Posterior cingulate gyrus (tissue), 11 donors: ENCODE measurements around the gene CDC20B.
A peak's percentile ranks its signal among the peaks of the same experiment; 100 is the strongest.

Experiments used
- DNase-seq, 10 donors: peaks; one replicate each; pipeline versions ENCODE4 v3.0.0 to v3.0.0-alpha.2; 2020 to 2021; ENCODE audit warnings: mixed read lengths in 3 of 10
- intact Hi-C: fragments of 100-400 bp; cut with DNase I; formaldehyde crosslinking; loops from one replicate; pipeline ENCODE4 v1.15.1; 2023

Gene CDC20B, protein sequence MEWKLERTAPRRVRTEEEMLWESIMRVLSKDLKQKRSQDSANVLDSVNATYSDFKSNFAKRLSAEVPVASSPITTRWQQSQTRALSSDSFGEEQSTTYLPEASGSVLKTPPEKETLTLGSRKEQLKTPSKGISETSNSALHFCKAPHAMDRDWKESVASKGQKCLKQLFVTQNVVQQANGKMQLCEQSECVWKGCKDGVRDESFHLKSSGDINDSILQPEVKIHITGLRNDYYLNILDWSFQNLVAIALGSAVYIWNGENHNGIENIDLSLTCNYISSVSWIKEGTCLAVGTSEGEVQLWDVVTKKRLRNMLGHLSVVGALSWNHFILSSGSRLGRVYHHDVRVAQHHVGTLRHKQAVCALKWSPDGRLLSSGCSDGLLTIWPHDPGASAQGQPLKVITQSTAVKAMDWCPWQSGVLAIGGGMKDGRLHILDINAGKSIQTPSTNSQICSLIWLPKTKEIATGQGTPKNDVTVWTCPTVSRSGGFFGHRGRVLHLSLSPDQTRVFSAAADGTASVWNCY

DNA sequence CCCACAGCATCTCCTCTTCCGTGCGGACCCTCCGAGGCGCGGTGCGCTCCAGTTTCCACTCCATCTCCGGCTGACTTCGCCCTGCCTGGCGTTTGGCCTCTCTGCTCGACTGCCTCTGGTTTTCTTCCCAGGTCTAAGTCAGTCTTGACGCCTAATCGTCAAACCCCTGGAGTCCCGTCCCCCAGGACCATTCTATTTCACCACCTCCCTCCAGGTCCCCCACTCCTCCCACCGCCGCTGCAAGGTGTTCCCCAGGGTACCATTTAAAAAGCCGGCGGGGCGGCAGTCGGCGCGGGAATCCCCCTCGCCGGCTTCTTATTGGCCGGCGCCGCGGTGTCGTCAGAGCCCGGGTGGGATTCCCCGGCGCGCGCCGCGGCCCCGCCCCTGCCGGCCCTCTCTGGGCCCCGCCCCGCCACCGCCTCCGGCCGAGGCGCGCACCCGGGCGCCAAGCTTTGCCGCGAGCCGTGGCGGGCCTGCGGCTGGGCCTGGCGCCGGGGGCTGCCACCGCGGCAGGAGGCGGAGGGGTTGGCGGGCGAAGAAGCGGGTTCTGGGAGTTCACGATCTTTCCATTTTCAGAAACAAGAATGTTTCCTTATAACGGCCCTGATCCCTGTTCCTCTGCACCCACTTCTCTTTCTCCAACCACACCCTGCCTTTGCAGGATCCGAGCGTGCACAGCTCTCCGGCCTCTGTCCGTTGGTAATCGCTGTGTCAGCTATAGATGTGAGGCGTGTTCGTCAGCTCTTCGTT, at the start of gene CDC20B:
CDC20B (minus strand) TSS at position 241 of the 750 bp plus-strand sequence; CDS start at position 64, 177 bp downstream.
- intact Hi-C loops, result loop anchor here (5.0 kb wide), 3 partner anchors 134 to 539 kb away; partner anchors contain the start of genes DHX29, MTREX and SLC38A9
- DNase-seq, result peak in 8 of 10 donors; percentile 18 to 89 (median 40)

DNA sequence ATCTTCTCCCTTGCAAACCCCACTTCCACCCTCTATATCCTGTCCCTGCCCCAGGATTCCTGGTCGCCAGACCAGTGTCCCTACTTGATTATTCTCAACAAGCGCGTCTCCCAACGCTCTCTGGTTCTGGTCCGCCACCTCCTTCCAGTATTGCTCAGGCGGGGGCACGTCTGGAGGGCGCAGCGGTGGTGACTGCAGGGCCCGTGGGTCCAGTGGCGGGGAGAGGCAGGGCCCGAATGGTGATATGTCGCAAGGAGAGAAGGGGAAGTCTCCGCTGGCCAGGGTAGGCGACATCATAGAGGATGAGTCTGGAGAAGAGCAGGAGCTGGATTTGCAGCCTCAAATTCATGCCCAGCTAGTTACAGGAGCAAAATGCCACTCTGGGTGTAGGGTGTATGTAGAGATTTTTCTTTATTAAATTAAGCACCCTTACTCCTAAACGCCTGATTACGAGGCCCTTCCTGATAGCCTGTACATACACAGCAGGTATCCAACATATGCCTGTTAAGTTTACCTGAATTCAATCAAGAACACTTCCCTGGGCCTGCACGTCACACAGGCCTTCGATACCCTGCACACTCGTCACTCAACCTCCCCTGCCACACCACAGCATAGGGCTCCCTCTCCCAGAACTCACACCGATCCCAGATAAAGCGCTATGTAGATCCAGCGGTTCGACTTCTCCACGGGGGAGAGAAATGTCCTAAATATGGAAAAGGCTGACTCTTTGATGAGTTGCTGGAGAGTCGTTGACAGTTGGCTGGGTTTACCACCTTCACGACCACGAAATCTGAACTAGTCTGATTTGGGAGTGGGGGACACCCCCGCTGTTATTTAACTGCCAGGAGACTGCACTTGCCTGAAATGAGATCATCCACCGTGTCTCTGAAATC, 49.4 kb upstream of the CDC20B start:
- DNase-seq, result peak in 1 of 10 donors; percentile 57
- intact Hi-C loops, result no loop called here

DNA sequence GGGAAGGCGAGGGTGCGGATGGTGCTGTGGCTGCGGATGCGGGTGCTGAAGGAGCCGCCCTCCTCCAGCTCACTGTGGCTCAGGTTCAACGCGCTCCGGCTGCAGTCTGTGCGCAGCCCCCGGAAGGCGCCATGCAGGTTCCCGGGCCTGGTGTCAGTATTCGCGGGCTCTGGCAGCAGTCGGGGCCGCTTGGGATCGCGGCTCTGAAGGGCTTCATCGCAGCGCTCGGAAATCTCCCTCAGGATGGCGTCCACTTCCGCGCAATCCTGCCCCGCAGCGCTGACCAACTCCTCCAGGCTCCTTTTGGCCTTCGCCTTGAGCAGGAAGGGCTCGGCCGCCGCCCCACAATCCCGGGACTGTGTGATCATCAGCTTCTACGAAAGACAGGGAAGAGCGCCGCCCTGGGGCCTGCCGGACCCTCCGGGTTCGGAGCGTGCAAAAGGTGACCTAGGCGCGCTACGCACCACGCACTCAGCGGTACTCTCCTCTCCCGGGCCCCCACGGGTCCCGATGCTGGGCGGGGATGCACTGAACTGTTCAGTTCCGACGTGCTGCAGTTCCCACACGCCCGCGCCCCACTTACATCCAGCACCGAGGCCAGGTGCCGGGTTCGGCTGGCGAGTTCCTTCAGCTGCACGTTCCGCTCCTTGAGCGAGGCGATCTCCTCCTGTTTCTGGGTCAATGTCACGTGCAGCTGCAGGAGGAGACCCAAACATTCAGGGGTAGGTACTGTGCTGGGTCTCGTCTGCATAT, 47.6 kb upstream of the CDC20B start:
- DNase-seq, result peak in 2 of 10 donors; percentile 69 to 83
- intact Hi-C loops, result no loop called here

DNA sequence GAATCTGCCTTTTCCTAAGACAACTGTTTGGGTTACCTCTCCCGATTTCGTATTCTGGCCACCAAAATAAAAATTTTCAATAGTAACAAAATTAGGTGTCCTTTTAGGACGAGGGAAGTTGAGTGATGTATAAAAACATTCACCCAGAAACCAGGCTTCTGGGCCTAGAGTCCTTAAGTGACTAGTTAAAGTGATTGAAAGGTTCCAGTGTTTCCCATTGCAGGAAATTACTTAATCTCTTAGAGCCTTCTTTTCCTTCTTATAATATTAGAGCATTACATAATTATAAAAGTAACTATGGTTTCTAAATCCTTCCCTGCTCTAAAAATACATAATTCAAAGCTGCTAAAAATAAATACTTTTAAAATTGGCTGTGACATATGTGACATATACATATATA, 46.8 kb upstream of the CDC20B start:
- no peak for DNase-seq
- intact Hi-C loops, result no loop called here

DNA sequence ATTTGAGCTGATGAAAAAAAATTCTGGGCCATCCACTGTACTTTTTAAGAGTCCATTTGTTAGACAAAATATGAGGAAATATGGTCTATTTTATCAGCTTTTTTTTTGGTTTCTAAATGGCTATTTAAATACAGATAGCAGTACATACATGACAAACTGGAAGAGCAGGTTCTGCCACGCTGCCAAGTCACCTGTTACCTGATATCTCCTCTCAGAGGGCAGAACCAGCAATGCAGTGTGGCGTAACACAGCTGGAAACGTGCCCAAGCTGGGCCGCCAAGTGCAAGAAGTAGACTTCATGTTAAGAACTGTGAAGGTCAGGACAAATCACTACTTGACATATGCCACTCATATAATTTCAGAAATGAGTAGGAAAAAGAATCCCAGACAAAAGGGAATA, 46.0 kb upstream of the CDC20B start:
- peak in 1 of 10 donors; percentile 29 for DNase-seq
- intact Hi-C loops, result no loop called here

DNA sequence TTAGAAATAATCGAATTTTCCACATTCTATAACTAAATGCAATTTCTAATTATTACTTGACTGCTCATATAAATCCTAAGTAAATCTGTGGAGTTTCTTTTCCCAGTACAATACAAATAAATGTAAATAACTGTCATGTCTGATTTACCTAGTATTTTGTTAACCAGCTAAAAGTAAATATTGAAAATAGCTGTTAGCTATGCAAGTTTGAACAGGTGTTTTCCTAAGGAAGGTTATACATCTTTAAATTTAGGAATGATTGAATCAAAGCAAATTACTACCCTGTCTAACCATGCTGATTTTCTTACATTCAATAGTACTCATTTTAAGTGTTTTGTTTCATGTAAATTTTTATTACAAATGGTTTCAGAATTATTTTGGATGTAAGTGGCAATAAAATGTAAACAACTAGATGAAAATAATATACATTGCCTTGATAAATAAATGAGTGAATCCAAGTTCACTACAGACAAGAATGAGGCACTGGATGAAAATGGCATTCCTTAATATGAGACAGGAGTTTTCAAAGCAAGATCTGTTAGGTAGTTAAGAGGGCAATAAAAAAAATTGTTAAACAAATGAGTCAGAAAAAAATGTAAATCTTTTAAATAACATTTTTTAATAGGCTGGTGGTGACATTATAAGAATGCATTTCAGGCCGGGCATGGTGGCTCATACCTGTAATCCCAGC, 38.4 kb upstream of the CDC20B start:
- no peak for DNase-seq
- intact Hi-C loops, result no loop called here

DNA sequence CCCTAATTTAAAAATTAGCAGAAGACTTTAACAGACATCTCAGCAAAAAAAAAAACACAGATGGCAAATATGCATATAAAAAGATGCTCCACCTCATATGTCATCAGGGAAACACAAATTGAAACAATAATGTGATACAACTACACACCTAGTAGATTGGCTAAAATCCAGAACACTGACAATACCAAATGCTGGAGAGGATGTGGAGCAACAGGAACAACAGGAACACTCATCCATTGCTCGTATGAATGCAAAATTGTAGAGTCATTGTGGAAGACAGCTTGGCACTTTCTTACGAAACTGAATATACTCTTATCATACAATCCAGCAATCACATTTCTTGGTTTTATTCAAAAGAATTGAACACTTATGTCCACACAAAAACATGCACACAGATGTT, 32.0 kb upstream of the CDC20B start:
- intact Hi-C loops, result no loop called here
- DNase-seq, result no peak

DNA sequence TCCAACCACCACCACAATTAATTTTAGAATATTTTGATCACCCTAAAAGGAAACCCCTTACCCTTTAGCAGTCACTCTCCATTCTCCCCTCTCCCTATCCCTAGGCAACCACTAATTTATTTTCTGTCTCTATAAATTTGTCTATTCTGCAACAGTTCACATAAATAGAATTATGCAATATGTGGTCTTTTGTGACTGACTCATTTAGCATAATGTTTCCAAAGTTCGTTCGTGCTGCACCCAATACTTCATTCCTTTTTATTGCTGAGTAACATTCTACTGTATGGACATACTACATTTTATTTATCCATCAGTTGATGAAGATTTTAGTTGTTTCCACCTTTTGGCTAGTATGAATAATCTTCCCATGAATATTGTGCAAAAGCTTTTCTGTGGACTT, 18.2 kb upstream of the CDC20B start:
- no peak for DNase-seq
- intact Hi-C loops, result no loop called here

DNA sequence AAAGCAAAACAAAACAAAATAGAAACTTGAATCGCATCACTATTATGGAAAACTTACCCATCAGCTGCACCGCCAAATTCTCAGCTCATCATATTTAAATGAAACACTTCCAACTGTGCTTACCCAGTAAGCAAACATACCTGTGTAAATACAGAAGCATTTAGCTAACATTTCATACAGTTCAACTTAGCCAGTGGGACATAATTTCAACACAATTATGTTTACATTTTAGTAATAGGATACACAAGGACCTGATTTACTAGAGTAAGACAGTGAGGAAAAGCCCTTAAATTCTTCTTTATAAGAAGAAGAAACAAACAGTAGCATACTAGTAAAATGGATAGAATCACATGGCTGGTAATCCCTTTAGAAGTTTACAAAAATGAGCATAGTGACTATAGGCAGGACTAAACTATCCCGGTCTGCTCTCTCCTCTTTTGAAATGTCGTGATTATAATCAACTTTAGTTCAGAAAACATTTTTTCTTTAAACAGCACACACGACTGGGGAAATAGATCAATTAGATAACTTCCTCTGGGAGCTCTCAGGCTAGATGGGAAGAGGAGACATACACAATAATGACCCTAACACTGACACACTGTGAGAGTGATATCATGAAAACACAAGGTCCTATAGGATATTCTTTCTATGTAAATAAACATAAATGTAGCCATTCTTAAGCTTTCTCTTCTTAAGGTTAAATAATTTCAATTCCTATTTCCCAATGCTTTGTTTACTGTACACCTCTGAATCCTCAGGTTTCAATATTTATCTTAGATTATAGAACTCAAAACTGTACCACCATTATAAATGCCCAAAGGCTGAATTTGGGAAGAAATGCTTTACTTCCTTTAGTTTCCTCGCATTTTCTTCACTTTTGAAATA, 15.9 kb upstream of the CDC20B start:
- DNase-seq, result no peak
- intact Hi-C loops, result no loop called here

DNA sequence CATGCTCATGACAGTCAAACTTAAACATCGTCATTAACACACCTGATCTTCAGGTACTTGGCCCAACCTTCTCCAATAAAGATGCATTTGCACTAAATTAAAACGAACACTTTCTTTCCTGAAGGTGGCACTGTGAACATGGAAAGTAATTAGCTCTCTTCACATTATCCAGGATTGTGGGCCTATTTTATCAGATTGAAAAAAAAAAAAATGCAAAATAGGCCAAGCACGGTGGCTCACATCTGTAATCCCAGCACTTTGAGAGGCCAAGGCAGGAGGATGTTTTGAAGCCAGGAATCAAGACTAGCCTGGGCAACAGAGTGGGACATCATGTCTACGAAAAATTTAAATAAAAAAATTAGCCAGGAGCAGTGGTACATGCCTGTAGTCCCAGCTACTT, 14.4 kb upstream of the CDC20B start:
- no peak for DNase-seq
- intact Hi-C loops, result no loop called here

DNA sequence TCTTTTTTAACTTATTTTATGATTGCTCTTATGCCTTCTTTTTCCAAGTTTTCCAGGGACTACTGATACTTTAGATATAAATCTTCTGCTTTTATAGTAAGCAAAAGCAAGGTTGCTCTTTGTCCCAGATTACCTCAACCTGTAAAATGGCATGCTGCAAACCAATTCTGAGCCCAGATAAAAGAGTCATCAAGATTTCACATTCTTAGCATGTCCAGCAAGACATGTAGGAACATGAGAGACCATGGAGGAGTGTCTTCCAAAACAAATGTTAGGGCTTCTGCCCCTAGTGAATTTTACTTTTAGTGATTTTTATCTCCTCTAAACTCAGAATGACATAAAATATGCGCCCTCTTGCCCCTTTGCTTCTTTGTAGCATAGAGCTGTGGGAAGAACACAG, 7.0 kb upstream of the CDC20B start:
- intact Hi-C loops, result no loop called here
- no peak for DNase-seq

DNA sequence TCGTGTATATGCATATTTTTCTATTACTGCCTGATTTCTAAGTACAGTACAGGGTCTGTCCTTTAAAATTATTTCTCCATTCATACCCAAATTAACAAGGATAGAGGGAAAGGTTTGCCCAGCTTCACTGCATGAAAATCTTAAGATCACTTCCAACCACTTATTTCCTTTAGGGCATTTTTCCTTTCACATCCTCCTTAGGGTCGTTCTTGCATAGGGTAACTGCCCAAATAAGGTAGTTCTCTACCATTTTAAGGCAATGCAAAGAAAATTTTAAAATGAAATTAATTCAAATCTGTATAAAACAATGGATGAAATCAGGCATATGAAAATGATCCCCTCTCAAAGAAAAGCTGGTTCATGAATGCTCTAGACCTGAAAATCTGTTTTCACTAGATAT, 4.1 kb upstream of the CDC20B start:
- intact Hi-C loops, result loop anchor here (5.0 kb wide), 1 partner anchor 55 kb away; the partner anchor contains the start of gene CCNO
- DNase-seq, result no peak

DNA sequence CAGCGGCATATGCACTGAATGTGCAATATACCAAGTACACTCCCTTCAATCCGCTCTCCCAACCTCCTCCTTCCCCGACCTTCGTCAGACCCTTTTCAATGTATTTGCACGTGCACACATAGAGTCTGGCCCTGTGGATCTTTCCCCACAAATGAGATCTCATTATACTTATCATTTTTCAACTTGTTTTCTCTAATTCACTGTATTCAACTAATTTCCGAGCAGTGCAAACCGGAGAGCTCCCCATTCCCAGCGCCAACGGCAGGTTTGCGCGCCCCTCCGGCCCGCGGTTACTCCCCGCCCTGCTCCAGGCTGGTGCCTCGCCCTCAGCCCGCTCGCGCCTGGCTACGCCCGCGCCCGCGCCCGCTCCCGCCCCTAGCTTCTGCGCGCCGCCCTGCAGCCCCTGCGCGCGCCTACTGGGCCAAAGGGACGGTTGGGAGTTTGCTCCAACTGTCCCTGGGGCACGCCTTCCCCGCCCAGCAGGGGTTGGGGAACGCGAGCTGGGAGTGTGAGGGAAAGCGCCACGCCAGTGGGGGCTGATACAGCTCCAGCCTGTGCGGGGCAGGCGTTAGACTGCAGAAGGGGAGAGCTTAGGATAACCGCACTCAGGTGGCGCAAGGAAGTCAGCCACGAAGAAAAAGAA, 3.3 kb upstream of the CDC20B start:
- peak in 2 of 10 donors; percentile 73 to 81 for DNase-seq

DNA sequence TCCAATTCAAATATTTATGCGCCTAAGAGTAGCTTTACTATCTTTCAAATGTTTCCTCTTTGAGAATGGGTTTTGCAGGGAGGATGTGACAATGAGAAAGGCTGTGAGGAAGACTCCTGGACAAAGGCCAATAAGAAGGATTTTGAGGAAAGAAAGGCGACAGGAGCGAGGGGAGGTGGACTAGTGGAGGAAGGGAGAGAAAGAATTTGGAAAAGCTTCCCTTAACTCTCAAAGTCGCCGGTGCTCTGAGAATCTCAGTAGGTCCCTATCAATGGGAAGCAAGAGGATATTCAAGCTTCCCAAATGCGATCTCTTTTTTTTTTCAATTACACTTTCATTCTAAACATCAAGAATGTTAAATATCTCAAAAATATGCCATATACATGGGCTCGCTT, 2.8 kb upstream of the CDC20B start:
- no peak for DNase-seq
- intact Hi-C loops, result loop anchor here (5.0 kb wide), 1 partner anchor 57 kb away; the partner anchor contains the start of gene CCNO

More for the DNA sequence above, 3.3 kb upstream of the CDC20B start:
- intact Hi-C loops, result loop anchor here (5.0 kb wide), 1 partner anchor 56 kb away; the partner anchor contains the start of gene CCNO

DNA sequence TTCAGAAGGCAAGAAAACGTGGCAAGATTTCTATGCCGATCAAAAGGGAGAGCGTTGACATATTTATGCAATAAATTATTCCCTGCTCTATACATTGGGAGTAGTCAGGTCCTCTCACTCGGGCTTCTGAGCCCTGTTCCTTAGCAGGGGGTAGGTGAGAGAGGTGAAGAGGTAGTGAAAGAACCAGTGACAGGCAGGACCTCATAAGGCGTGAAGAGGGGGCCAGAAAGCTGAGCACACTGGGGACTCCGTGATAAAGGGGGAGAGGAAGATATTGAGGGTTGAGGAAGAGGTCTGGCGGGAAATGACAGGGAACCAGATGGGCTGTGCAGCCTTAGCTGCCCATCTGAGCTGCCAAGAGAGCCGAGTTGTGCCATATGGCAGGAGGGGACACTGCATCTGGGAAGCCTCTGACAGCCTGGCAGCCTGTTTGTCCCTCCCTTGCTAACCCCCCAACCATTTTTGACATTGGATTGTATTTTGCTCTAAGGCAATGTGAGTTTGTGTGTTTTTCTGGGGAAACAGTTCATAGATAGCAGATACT, 782 bp upstream of the CDC20B start:
- DNase-seq, result no peak
- intact Hi-C loops, result loop anchor here (5.0 kb wide), 3 partner anchors 134 to 539 kb away; partner anchors contain the start of genes DHX29, MTREX and SLC38A9

DNA sequence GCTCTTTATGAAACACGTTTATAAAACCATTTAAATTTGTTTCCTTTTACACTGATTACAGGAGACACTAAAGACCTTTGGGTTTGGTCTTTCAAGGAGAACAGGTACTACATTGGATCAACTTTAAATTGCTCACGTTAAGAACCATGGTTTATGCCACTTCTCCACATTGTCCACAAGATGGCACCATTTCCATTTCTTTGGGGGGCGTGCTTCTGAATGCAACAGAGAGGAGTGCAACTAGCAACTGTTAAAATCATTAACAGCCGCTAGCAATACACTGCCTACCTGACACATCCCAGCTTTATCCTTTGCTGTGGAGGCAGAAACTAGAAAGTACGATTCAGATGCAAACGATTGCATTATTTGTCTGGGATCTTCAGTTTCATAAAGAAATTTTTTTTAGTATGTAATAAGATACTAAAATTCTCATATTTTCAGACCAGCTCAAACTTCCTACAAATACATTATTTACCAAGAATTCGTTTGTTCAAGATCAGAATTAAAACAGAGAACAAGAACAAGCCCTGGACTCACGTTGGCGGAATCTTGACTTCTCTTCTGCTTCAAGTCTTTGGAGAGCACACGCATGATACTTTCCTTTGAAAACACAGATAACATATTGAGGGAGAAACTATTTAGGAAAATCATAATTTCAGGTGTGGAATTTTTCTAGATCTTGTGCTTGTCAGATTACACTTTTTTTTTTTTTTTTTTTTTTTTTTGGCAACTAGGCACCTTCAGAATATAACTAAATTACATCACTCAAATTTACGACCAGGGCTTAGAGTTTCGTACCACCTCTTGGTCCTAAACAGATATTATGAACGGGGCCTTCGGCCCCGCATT, 702 bp downstream of the CDC20B start:
- intact Hi-C loops, result loop anchor here (5.0 kb wide), 3 partner anchors 135 to 540 kb away; partner anchors contain the start of genes DHX29, MTREX and SLC38A9
- peak in 6 of 10 donors; percentile 16 to 80 (median 39) for DNase-seq
